Endothelial cell (in vitro differentiated cells): ENCODE measurements around the gene OGA. TPM values are rescaled to one million over a fixed set of nuclear protein-coding genes. Genes with fewer than 3 reads are reported as not detected.

Experiments used
- DNase-seq: peaks from one replicate; pipeline ENCODE4 v3.0.0; 2021; ENCODE audit warnings: low spot score
- H3K27ac Mint-ChIP-seq: one replicate; pipeline ENCODE4 v1.8.0; 2021; ENCODE audit warnings: mixed read lengths, inconsistent platforms; ENCODE audit not compliant: unreplicated experiment
- H3K27me3 Mint-ChIP-seq: one replicate; pipeline ENCODE4 v1.8.0; 2021; ENCODE audit warnings: mild to moderate bottlenecking, moderate library complexity, mixed read lengths, inconsistent platforms; ENCODE audit not compliant: unreplicated experiment
- H3K36me3 Mint-ChIP-seq: one replicate; pipeline ENCODE4 v1.8.0; 2021; ENCODE audit warnings: mild to moderate bottlenecking, low read depth, mixed read lengths, inconsistent platforms; ENCODE audit not compliant: unreplicated experiment
- H3K4me1 Mint-ChIP-seq: one replicate; pipeline ENCODE4 v1.8.0; 2021; ENCODE audit warnings: mild to moderate bottlenecking, mixed read lengths, inconsistent platforms; ENCODE audit not compliant: unreplicated experiment
- H3K4me3 Mint-ChIP-seq: one replicate; pipeline ENCODE4 v1.8.0; 2021; ENCODE audit warnings: mild to moderate bottlenecking, mixed read lengths, inconsistent platforms; ENCODE audit not compliant: unreplicated experiment
- H3K9me3 Mint-ChIP-seq: one replicate; pipeline ENCODE4 v1.8.0; 2021; ENCODE audit warnings: mixed read lengths, inconsistent platforms; ENCODE audit not compliant: unreplicated experiment
- CTCF ChIP-seq: fragments of 200-600 bp; sonication (generic); IDR thresholded peaks from one replicate; pipeline ENCODE4 v1.5.0; 2021; ENCODE audit warnings: antibody characterized with exemption; ENCODE audit not compliant: unreplicated experiment
- total RNA-seq: library from RNA; stranded (reverse); fragmentation: NEBNext Ultra II Directional; extraction: Animal tissue kit (Norgen Biotek cat#: 25700); gene quantifications from one replicate; pipeline ENCODE4 v1.2.1, GENCODE V29; 2021; ENCODE audit not compliant: unreplicated experiment

OGA gene
- total RNA-seq, 1 donor from 2014 or later = 115 TPM

DNA sequence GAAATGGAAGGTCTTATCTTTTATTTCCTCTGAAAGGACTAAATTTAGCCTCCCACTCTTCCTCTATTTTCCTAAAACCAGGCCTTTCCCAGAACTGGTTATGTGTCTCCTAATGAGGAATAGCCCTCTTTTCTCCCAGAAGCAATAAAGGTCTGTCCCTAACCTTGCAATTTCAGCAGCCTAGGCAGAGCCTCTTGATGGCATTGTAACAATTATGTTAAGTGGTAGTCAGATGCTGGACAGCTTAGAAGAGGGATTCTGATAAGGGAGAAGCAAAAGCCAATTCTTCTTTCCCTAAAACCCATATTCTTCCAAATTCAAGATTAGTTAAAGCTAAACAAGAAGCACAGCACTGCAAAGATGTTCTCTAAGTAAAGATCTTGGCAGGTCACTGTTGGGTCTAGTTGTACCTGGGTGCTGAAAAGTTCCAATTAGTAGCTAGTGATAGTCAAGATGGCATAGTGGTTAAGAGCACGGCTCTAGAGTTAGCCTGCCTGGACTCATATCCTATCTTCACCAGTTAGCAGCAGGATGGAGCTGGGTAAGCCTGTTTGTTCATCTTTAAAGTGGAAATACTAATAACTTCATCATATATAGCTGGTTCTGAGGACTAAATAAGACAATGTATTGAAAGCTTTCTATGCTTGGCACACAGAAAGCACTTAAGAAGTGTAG is 39.7 kb upstream of the OGA start:
- peaks cover 2% of the 10 kb centered on the region for H3K27me3 Mint-ChIP-seq
- peaks cover 16% of the 10 kb centered on the region for H3K36me3 Mint-ChIP-seq
- no peak overlapping the region for H3K4me3 Mint-ChIP-seq
- no peak overlapping the region for H3K27ac Mint-ChIP-seq
- no peak for TF ChIP-seq CTCF
- DNase-seq = no peak
- H3K9me3 Mint-ChIP-seq = no peaks in the 10 kb centered on the region
- peaks cover 13% of the 10 kb centered on the region for H3K4me1 Mint-ChIP-seq

- DNase-seq = no peak
- Mint-ChIP-seq H3K36me3 (peaks cover 16% of the 10 kb centered on the region), H3K9me3 (no peaks in the 10 kb centered on the region), H3K4me1 (peaks cover 15% of the 10 kb centered on the region), H3K27ac (no peak overlapping the region), H3K27me3 (peaks cover 1% of the 10 kb centered on the region), H3K4me3 (no peak overlapping the region)
- TF ChIP-seq CTCF = no peak
These were observed 38.4 kb upstream of the OGA start for GRCh38 chr10:101856626-101857025.

DNA sequence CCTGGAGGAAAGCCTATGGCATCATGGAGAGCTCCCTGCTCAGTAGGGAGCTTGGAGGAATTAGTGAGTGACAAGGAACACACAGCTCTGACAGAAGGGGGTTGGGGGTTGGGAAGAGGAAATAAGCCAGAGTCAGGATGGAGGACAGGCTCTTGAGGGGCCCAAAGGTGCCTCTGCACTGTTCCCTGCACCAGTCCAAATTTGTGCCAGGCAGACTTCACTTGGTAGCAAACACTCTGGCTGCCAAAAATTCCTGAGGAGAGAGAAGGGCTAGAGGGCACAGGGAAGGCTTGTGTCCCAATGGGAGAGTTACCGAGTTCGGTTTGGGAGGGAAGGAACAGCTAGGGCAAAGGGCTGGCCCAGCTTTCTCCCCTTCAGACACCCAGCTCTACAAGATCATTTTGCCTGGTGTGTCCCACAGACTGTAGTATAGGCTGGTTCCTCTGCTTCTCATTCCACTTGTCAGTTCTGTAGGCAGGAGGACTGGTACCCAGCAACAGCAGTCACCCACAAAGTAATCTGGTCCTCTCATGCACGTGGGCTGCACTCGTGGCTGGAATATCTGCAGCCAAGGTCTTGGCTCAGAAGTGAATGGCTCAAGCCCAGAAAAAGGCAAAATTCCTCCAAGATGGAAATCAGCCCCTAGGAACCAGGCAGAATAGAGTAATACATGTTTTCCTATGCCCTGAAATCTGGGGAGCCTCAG is 33.3 kb upstream of the OGA start:
- H3K27me3 Mint-ChIP-seq = peaks cover 10% of the 10 kb centered on the region
- peak overlapping the region; percentile 72 for H3K4me3 Mint-ChIP-seq
- DNase-seq = no peak
- peaks cover 12% of the 10 kb centered on the region for H3K36me3 Mint-ChIP-seq
- H3K4me1 Mint-ChIP-seq = peaks cover 49% of the 10 kb centered on the region
- TF ChIP-seq CTCF = no peak
- H3K9me3 Mint-ChIP-seq = no peaks in the 10 kb centered on the region
- H3K27ac Mint-ChIP-seq = no peak overlapping the region

GRCh38 chr10:101850749-101851148 is 32.5 kb upstream of the OGA start:
- TF ChIP-seq CTCF = no peak

GRCh38 chr10:101848894-101849351 is 30.7 kb upstream of the OGA start:
- H3K27ac Mint-ChIP-seq = peak overlapping the region; percentile 93
- no peak for DNase-seq

More at GRCh38 chr10:101850749-101851148, 32.5 kb upstream of the OGA start:
- Mint-ChIP-seq H3K9me3 (no peaks in the 10 kb centered on the region), H3K4me1 (peaks cover 57% of the 10 kb centered on the region), H3K36me3 (peaks cover 12% of the 10 kb centered on the region), H3K4me3 (peak overlapping the region; percentile 72), H3K27me3 (peaks cover 11% of the 10 kb centered on the region), H3K27ac (peak overlapping the region; percentile 13)
- no peak for DNase-seq

More at GRCh38 chr10:101848894-101849351, 30.7 kb upstream of the OGA start:
- Mint-ChIP-seq H3K9me3 (no peaks in the 10 kb centered on the region), H3K36me3 (peaks cover 12% of the 10 kb centered on the region), H3K4me1 (peaks cover 75% of the 10 kb centered on the region), H3K4me3 (peak overlapping the region; percentile 47), H3K27me3 (peaks cover 15% of the 10 kb centered on the region)
- no peak for TF ChIP-seq CTCF
